Measurements from ENCODE around the gene RASL10B.

DNA sequence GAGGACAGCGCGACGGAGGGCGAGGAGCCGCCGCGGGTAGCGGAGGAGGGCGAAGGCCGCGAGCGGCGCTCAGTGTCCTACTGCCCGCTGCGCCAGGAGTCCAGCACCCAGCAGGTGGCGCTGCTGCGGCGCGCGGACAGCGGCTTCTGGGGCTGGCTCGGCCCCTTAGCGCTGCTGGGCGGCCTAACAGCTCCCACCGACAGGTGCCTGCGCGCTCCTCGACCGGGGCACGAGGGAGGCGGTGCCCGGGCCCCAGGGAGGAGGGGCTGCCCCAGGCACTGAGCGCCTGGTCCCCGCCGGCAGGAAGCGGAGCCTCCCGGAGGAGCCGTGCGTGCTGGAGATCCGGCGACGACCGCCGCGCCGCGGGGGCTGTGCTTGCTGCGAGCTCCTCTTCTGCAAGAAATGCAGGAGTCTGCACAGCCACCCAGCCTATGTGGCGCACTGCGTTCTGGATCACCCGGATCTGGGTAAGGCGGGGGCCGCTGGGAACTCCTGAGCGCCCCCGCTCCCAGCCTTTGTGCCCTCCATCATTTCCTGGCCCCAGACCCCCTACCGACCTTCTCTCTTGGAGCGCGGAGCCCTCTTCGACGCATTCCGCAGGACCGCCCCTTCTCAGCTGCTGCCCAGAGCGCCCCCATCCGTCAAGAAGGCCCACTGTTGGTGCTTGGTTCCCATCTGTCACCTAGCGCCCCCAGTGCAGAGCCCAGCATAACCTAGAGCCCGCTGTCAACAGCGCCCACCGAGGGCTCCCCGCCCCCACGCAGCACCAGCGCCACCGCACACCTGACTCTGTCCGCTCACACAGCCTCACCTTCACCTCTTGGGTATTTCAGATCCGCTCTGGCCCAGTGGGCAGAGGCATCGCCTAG lies 32.9 kb downstream of the RASL10B start:
- no peak for TF ChIP-seq EZH2 (IDR thresholded peaks at IDR 0.05; ENCODE audit: insufficient read depth, poor library complexity, severe bottlenecking)
- no peak for TF ChIP-seq EZH2phosphoT487 (IDR thresholded peaks at IDR 0.05; ENCODE audit: insufficient read depth, low read depth)
